CD4-positive, alpha-beta T cell treated with Interleukin-4 for 4 hours (primary cell): ENCODE data around the gene NR3C1.
"Not testable (repeated sequence)": the region's sequence is repeated elsewhere in the genome, so short reads cannot be mapped to it uniquely, and the experiment has no call there.

ENCODE experiments used
- DNase-seq: peaks from one replicate; pipeline ENCODE4 v3.0.0-alpha.2; 2020

Gene NR3C1

DNA sequence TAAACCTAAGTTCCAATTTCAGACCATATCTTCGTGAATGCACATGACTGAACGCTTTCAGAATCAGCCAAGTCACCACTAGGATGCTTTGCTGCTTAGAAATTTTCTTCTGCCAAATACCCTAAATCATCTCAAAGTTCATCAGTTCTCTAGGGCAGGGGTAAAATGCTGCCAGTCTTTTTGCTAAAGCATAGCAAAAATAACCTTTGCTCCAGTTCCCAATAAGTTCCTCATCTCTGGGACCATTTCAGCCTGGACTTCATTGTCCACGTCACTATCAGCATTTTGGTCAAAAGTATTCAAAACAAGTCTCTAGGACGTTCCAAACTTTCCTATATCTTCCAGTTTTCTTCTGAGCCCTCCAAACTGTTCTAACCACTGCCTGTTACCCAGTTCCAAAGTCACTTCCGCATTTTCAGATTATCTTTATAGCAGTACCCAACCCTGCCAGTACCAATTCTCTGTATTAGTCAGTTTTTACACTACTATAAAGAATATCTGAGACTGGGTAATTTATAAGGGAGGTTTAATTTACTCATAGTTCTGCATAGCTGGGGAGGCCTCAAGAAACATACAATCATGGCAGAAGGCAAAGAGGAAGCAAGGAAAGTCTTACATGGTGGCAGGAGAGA lies 74.8 kb downstream of the NR3C1 start:
- no peak for DNase-seq

DNA sequence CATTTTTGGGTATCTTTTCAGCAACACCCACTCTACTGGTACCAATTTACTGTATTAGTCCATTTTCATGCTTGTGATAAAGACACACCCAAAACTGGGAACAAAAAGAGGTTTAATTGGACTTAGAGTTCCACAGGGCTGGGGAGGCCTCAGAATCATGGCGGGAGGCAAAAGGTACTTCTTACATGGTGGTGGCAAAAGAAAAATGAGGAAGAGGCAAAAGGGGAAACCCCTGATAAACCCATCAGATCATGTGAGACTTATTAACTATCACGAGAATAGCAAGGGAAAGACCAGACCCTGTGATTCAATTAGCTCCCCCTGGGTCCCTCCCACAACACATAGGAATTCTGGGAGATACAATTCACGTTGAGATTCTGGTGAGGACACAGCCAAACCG lies 78.4 kb downstream of the NR3C1 start:
- not testable (repeated sequence) for DNase-seq

GRCh38 chr5:143322931-143323630 lies 80.4 kb downstream of the NR3C1 start:
- DNase-seq = not testable (repeated sequence)

DNA sequence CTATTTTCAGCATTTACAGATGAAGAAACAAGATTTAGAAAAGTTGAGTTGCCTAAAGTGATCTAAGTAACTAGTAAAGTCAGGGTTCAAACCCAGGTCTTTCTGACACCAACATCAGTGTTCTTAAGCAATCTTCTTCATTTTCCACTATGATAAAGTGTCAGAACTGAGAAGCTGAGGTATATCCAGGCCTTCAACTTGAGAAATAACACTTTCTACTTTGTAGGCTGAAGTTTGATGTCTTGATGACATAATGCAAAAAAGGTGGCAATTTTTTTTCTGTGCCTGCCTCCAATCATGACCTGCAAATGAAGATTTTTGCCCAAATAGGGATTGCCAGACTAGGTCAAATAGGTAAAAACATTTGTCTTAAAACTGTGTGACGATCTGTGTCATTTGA lies 81.3 kb downstream of the NR3C1 start:
- no peak for DNase-seq

GRCh38 chr5:143319437-143320227 lies 83.9 kb downstream of the NR3C1 start:
- DNase-seq = no peak

- DNase-seq = no peak
Measured at GRCh38 chr5:143318833-143319232, 84.7 kb downstream of the NR3C1 start.

GRCh38 chr5:143318270-143318669 lies 85.2 kb downstream of the NR3C1 start:
- DNase-seq = no peak

- no peak for DNase-seq
Measured at GRCh38 chr5:143316844-143317631, 86.4 kb downstream of the NR3C1 start.

DNA sequence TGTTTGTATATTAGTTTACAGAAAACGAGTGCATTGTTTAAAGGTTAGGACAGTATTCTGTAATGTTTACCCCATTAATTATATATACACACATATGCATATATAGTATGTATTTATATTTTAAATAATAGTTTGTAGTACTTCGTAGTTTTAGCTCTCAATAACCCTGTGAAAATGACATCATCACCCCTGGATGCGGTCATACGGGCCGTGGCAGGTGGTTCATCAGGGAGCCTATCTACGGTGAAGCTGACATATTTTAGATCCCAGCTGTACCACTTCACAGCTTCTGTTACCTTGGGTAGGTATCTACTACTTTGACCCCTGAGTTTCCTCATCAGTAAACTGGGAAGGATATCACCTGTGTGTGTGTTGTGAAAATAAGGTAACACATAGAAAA lies 87.1 kb downstream of the NR3C1 start:
- no peak for DNase-seq

DNA sequence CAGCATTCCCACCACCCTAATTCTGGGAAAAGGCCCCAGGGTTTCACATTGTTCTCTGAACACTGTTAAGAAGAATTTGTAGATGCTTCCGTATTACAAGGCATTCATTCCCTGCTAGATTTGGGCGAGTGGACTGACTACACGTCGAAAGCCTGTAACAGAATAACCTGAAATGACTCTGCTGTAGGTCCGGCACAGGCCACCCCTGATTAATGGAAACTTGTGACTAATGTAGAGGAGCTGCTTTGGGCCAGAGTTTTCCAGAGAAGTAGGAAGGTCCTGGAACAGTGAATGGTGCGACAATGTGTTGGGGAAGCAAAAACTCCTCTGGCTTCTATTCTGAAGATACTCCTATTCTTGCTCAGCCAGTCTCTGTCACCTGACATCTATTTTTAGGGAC lies 87.6 kb downstream of the NR3C1 start:
- DNase-seq = no peak

DNA sequence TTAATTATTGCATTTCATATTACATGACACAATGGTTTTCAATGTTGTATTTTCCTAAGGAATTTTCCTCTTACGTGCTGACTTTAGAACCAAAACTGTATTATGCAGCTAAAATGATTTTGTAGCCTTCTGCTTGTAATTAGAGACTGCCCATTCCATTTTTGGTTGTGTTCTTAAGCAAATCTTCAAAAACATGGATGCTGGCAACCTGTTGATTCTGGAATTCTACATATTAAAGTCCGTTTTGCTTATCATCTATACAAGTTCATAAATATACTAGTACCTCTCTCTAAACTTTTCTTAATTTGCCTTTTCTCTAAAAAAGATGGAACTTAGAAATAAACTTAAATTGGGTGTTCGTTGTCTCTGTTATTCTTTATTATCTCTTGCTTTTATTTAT lies 88.3 kb downstream of the NR3C1 start:
- DNase-seq = no peak

DNA sequence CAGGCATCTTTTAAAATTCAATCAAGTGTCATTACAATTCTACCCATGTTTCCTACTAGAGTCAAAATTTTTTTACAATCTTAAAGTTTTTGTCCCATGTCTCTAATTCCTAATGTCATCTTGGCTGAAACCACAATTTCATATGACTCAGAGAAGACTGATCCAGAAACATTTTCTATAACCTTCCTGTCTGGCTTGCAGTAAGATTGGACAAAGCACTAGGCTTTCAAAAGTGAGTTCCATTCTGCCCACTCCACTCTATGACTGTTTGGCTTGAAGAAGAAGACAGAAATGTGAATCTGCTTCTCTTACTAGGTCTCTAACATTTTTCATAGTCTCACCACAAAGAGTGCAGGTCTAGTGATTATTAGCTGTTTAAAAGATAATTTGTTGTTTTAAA lies 88.8 kb downstream of the NR3C1 start:
- DNase-seq = no peak

DNA sequence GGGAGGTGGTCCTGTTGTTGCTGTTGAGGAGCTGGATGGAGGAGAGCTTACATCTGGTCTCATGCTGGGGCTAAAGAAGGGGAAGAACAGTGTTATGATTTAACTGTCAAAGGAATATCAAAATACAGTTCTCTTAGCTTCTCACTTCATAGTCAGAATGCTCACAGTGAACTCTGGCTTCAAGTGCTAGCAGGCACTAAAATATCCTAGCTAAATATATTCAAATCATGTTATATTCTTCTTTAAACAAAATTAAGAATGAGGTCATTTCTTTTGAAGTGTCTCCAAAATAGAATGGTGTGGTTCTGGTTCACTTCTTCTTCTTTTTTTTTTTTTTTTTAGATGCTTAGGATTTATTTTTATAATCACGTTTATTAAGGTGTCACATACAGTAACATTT lies 89.4 kb downstream of the NR3C1 start:
- DNase-seq = no peak

- DNase-seq = no peak
Measured at GRCh38 chr5:143313298-143313852, 90.1 kb downstream of the NR3C1 start.

DNA sequence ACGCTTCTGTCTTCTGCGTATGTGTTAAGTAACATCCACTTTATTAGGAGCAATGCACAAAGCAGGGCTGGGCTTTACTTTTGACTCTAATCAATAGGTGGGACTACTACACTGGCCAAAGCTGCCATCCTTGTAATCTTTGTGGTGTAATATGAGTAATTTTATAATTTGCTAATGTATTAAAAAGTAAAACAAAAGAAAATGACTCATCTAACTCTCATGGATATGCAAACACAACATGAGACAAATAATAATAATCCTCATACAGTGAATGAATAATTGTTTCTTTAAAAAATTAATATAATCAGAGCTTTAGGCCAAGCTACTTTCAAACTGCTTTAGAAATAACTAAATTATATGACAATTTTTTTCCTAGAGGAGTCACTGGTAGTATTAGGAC lies 90.7 kb downstream of the NR3C1 start:
- no peak for DNase-seq

DNA sequence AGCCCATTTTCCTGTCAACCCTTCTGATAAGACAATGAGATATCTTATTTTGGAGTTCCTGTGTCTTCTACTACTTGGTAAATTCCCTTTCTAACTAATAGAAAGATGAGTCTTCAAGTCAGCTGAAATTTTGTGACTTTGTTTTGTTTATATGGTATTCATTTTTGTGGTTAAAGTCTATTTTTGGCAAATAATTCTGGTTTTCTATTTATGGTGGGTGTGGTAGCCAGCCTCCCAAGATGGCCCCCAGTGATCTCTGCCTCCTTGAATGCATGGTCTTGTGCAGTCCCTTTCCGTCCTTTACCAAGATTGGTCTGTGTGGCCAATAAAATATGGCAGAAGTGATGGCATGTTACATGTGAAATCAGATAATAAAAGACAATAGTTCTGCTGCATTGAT lies 91.5 kb downstream of the NR3C1 start:
- DNase-seq = no peak

DNA sequence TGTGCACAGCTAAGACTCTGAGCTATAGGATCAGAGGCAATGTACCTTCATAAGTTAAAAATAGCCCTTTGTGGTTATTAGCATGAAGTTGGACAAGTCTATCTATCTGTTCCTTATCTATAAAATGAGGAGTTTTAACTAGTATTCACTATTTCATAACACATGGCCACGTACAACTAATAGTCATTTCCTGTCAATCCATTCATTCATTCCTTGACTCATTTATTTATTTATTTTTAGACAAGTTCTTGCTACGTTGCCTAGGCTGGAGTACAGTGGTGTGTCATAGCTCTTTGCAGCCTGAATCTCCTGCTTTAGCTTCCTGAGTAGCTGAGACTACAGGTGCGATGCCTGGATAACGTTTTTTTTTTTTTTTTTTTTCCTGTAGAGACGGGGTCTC lies 92.1 kb downstream of the NR3C1 start:
- no peak for DNase-seq

- DNase-seq = no peak
Measured at GRCh38 chr5:143309661-143310431, 93.6 kb downstream of the NR3C1 start.

- DNase-seq = no peak
Measured at GRCh38 chr5:143308731-143309130, 94.8 kb downstream of the NR3C1 start.

- no peak for DNase-seq
Measured at GRCh38 chr5:143306040-143306439, 97.4 kb downstream of the NR3C1 start.

- DNase-seq = no peak
Measured at GRCh38 chr5:143304836-143305475, 98.5 kb downstream of the NR3C1 start.
